GM18868 (cell line): ENCODE results near the gene SLC6A18.
"Not testable (repeated sequence)": the region's sequence is repeated elsewhere in the genome, so short reads cannot be mapped to it uniquely, and the experiment has no call there.

ENCODE experiments used
- ATAC-seq: cut with Tn5 transposase; IDR thresholded peaks from one replicate; pipeline ENCODE4 v1.9.1; 2021; ENCODE audit warnings: mild to moderate bottlenecking, moderate library complexity; ENCODE audit not compliant: unreplicated experiment

The SLC6A18 gene

DNA sequence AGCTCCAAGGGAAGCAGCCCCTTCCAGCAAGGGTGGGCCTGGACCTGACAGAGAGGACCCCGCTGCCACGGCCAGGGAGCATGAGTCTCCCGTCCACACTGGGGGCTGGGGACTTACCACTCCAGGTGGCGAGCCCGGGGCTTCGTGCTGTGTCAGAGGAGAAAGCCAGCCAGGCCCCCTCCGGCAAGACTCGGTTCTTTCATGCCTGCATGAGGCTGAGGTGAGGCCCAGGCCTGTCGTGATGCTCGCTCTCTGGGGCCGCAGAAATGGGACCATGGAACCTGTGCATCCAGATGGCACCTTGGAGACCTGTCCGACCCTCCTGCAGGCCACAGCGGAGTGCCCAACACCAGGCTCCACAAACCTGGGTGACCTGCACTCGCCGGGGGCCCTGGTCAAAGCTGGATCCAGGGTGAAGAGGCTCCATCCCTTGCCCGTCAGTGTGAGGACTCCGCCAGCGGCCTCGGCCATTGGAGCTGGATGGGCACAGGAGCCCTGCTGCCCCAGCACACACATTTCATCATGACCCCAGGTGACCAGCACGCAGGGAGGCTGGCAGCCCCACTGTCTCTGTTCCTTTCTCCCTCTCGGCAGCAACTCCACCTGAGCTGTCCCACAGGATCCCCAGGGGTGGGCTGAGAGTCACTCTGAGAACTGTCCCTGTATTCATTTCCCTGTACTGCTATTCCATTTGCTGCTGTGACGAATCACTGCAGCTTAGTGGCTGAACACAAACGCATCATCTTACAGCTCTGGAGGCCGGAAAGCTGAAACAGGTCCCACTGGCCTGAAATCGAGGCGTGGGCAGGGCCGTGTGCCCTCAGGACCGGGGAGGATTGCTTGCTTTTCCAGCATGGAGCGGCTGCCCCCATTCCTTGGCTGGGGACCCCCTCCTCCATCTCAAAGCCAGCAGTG, 24.4 kb downstream of the SLC6A18 start:
- ATAC-seq = no peak

DNA sequence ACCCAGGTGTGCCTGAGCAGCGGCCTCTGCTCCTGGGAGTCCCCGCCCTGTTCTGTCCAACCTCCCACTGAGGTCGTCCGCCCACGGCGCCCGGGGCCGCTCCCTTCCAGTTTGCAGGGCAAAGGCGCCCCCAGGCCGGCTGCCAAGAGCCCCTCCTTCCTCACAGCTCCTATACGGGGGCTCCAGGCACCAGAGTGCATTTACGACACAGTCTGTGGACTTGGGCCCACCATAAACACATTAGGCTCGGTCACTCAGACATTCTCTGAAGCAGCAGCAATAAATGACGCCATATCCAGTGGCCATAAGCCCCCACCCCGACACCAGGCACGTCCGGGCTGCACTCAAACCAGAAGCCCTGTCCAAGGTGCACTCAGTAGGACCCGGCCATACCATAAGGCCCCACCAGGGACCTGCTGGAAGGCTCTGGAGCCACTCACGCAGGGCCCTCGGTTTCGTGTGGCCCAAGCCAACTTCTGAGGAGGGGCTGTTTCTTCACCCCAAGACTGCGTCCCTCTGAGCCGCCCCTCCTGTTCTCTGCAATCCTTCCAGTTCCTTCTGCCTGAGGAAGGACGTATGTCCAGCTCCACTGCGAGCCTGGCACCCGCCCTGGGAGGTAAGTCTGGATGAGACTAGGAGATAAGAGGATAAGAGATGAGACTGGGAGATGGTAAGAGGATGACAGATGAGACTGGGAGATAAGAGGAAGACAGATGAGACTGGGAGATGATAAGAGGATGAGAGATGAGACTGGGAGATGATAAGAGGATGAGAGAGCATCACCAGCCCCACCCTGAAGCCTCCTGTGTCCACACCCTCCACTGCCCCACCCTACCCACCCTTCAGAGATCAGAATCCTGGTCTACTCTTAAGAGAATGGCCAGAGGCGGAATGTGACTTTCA, 26.7 kb downstream of the SLC6A18 start:
- ATAC-seq = no peak

DNA sequence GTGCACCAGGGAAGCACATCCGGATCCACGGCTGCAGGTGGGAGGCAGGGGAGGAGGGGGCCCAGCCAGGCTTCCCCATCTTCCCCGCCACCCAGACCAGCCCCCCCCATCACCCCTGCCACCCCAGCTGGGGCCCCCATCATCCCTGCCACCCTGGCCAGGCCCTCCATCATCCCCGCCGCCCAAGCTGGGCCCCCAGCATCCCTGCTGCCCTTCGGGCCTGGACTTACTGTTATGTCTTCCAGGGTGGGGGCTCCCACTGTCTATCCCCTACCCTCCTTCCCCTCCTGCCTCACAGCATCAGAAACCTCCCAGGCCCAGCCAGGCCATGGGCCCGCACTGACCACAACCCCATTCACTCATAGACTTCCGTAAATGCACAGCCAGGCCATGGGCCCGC, 27.5 kb downstream of the SLC6A18 start:
- no peak for ATAC-seq

DNA sequence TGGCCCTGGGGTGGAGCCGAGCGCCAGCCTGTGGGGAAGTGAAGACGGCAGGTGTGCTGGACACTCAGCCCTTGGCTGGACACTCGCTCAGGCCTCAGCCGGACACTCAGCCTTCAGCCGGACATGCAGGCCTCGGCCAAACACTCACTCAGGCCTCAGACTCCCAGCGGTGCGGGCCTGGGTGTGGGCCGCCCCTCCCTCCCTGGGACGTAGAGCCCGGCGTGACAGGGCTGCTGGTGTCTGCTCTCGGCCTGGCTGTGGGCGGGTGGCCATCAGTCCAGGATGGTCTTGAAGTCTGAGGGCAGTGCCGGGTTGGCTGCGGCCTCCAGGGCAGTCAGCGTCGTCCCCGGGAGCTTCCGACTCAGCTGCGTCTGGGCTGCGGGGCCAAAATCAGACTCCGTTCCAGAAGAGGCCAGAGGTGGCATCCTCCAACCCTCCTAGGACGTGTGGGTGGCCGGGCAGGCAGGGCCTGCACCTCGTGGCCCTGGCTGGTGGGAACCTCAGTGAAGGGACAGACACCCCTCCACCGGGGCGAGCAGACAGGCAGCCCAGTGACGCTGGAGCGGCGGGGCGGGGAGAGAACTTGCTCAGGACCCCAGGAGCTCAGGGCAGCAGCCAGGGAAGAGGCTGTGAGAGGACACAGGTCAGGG, 28.4 kb downstream of the SLC6A18 start:
- ATAC-seq = no peak

DNA sequence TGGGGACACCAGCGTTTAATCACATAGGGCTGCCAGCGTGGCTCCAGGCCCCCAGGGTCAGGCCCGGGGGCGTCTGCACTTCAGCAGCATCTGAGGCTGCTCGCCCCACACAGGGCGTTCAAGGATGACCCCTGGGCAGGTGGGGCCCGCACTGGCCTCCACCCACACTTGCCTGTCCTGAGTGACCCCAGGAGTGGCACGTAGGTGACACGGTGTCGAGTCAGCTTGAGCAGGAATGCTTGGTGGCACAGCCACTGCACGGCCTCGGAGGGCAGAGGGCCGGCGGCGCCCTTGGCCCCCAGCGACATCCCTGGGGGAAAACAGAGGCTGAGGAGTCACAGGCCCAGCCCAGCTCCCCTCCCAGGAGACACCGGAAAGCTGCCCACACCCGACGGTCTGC, 29.0 kb downstream of the SLC6A18 start:
- ATAC-seq = no peak

DNA sequence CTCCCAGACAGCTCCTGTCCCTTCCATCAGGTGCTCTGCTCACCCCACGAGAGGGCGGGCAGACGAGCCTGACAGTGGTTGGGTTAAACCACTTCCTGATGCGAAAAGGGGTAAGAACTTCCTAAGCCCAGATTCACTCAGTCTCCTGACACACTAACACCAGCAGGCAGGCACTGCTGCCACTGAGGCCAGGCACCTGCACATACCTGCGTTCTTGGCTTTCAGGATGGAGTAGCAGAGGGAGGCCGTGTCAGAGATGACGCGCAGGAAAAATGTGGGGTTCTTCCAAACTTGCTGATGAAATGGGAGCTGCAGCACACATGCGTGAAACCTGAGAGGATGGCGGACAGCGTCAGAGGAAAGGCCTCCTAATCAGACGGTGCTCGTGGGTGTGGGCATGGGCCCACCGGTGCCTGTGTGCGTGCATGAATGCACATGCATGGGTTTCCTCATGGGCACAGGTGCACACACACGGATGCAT, 29.9 kb downstream of the SLC6A18 start:
- ATAC-seq = no peak

DNA sequence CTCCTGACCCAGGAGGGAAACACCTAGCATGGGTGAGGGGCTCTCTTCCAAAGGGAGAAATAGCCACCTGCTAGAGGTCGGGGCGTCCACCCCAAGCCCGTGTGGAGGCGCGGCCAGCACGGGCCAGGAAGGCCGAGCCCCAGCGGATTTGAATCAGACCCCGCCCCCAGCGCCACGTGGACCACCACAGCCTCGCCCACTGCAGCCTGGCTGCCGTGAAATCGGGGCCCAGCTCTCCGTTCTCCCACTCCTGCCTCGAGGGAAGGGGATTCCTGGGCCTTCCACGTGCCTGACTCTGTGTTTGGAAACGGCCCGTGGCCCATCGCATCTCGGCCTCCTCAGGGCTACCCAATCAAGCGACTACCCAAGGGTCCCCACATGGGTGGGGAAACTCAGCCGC, 31.6 kb downstream of the SLC6A18 start:
- ATAC-seq = no peak

DNA sequence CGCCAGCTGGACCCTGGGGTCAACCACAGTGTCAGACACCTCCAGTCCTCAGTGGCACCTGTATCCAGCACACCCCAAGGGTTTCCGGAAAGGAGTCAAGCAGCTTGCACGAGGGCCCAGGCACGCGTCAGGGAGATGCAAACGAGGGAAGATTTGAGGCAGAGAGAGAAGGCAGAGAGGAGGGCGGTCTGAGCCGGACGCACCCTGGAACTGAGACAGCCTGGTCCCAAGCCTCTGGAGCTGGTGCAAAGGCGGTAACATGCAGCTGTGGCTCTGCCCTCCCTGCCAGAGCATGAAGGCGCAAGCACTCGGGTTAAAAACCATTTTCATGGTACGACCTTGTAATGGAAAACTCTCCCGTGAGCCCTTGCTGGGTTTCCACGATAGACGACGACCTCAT, 32.2 kb downstream of the SLC6A18 start:
- ATAC-seq = no peak

DNA sequence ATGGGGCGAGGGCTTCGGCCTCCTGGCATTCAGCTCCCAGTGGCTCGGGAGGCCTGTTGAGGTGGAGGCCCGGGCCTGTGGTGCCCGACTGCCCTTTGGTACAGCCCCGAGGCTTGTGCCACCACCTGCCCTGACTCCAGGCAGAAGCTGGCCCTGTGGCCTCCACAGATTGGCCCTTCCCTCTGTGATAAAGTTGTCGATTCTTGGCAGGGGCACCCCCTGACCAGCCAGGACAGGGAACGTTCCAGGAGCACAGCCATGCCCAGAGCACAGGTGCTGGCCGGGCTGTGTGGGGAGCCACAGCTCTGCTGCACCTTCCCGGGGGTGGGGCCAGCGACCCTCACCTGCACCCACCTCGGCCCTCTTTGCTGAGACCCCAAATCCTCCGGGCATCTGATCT, 32.7 kb downstream of the SLC6A18 start:
- ATAC-seq = no peak

DNA sequence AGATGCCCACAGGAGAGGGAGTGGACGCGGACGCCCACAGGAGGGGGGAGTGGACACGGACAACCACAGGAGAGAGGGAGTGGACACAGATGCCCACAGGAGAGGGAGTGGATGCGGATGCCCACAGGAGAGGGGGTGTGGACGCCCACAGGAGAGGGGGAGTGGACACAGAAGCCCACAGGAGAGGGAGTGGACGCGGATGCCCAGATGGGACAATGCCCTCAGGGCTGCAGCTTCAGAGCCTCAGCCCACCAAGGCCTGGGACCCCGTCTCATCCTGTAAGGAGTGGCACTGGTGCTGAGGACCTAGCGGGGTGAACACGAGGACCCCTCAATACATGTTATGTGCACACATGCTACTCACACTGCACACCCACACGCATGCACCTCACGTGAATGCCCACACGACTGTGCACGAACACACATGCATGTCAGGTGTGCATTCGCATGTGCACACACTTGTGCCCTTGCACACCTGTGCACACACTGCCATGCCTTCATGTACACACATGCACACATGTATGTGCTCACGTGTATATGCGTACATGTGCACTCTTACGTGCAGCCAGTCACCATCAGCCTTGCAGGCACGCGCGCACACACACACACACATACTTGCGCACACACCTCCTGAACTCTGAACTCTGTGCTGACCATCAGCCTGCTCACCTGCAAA, 34.8 kb downstream of the SLC6A18 start:
- no peak for ATAC-seq

DNA sequence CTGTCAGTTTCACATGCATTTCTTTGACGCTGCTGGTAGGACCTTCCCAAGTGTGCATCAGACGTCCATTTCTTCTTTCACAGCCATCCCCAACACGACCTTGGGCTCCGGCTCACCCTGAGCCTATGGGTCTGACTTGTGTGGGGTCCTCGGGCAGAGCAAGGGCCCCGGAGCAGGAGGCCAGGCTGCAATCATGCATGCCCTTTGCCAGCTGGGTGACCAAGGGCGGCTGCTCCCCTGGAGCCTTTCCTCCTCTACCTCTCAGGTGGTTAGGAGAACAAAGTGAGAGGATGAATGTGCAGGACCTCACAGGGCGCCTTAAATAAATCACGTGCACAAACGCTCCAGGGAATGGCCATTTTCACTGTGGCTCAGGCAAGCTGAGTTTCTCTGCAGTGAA, 36.5 kb downstream of the SLC6A18 start:
- ATAC-seq = no peak

DNA sequence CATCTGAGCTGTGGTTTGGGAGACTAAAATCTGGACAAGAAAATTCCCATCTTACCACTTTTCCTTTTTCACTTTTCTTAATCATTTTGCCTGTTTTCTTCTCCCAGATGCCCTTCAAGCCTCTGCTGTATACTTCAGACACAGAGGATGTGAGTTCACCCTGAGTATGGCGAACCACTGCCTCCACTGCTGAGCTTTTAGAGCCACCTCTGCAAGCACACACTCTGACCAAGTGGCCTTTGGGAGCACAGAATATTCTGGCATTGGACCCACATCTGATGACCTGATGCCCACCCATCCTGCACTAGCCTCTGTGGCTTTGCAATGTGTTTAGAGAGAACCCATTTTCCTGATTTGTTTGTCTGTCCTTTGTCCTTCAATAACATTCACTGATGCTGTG, 37.2 kb downstream of the SLC6A18 start:
- no peak for ATAC-seq

DNA sequence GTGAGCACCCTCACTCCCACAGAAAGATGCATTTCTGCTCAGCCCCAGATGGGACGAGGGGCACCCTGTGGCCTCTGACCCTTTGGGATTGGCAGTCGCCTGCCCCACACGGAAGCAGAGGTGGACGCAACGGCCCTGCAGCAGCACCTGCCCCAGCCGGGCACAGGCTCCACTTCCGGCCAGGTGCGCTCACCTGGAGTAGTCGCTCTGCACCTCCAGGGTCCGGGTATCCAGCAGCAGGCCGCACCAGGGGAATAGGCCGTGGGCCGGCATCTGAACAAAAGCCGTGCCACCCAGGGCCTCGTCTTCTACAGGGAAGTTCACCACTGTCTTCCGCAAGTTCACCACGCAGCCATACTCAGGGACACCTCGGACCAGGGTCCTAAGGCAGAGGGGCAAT, 39.0 kb downstream of the SLC6A18 start:
- no peak for ATAC-seq

DNA sequence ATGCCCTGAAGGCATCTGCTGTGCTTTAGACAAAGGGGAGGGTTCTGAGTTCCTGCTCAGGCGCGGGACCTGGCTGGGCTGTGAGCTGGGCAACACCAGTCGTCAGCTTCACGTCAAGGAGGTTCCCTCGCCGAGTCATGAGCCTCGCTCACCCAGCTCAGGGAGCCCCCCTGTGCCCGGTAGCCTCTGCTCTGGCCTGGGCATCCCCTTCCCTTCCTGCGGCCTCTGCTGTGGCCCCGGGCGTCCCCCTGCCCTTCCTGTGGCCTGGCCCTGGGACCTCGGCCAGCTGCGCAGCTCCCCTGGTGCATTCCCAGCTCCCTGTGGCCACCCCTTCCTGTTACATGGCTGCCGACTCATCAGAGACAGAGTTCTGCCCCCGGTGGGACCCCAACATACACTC, 39.8 kb downstream of the SLC6A18 start:
- ATAC-seq = no peak

DNA sequence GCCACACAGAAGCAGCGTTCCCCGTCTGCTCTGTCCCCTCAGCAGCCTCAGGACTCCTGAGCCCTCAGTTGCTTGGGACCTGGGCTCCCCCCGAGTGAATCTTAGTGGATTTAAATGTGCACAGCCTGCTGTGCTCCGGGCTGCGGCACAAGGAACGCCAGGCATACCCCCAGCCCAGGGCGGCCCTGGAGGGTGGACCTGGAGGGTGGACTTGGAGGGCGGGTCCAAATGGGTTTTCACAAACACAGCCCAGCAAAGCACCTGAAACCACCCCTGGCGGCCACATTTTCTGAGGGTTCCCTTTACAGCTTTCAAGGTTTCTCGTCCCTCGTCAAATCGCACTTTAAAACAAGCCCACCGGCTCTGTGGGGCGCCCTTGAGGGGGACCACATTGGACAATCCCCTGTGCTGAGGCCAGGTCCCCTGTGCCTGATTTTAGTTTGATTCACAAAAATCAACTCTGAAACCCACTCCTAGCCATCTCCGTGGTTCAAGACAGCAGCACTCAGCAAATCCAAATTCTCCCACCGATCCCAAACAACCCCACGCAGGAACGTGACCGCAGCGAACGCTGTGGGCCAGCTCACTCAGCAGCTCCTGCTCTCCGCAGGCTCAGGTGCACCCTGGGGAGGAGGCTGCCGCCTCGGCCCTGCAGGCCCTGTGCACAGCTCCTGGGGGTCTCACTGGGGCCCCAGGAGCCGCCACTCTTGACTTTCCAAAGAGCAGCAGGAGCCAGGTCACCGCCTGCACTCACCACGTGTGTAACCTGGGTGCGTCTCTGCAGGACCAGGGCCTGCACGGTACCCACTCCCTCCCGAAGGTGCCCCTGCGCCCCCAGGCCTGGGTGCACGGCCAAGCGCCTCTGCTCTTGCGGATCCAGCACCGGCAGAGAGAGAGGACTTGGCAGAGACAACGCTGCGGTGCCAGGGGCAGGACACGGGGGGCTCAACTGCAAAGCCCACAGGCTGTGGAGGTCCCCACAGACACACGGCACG, 40.6 kb downstream of the SLC6A18 start:
- ATAC-seq = no peak

DNA sequence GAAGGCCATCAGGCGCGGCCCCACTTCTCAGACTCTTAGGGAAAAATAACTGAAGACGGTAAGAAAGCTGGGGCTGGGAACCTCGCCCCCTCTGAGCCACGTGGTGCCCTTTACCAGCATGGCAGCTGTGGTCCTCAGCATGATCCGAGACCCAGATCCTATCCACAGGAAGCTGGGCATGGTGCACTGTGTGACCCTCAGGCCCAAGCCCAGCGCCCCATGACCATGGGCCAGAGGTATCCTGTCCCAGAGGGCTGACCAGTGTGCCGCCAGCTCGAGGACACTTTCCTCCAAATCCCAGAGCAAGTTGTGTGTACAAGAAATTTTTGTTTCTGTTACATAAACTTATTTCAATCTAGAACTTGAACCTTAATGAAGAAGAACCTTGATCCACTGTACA, 41.6 kb downstream of the SLC6A18 start:
- ATAC-seq = no peak

DNA sequence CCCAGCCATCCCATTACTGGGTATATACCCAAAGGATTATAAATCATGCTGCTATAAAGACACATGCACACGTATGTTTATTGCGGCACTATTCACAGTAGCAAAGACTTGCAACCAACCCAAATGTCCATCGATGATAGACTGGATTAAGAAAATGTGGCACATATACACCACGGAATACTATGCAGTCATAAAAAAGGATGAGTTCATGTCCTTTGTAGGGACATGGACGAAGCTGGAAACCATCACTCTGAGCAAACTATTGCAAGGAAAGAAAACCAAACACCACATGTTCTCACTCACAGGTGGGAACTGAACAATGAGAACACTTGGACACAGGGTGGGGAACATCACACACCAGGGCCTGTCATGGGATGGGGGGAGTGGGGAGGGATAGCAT, 42.3 kb downstream of the SLC6A18 start:
- not testable (repeated sequence) for ATAC-seq

DNA sequence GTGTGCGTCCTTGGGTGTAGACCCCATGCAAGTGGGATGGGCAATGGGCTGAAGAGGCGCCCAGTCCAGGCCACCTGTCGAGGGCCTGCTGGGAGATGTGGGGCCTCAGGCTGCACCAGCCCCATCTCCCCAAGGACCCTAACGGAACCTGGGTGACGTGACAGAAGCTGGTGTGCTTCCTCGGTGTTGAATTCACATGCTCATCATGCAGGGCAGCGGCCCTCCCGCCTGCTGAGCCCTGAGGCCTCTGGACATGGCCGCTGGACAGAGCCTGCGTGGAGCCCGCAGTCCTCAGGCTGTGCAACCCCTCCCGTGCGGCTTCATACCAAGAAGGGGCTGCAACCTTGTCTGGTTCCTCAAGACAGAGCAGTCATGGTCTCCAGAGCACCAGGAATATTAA, 42.9 kb downstream of the SLC6A18 start:
- no peak for ATAC-seq

DNA sequence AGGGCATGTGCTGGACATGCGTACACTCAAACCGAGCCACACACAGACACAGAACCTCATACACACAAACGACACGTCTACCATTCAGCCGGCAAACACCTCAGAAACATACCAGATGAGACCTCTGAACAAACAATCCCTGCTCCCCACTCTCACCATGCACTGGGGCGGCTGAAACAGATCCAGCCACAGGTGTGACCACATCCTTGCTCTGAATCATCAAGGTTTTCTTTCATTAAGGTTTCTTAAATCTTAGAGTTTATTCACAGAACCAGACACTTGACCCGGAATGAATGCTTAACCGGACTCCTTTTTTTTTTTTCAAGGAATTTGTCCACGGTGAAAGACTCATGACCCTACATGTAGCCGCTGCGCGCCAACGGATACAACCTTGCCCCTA, 43.5 kb downstream of the SLC6A18 start:
- no peak for ATAC-seq

DNA sequence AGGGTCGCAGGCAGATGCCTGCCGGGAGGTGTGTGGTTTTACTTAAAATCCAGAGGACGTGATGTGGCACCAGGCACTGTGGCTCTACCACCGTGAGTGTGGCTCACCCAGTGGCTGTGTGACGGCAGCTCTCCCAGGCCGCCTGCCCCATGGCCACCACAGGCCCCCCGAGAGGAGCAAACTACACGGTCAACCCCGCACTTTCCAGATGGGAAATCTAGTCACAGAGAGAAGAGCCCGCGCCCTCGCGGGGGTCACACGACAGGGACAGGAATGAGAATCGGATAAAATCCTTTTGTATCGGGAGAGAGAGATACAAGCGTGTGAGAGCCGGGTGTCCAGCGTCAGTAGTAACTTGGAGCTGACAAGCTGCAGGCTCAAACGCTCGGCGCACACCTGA, 45.2 kb downstream of the SLC6A18 start:
- no peak for ATAC-seq
